Stimulated activated effector memory CD8-positive, alpha-beta T cell treated with anti-CD3 and anti-CD28 coated beads, Interleukin-12 subunit alpha, Interleukin-12 subunit beta, amount 100 ng/mL, for 72 hours (primary cell): ENCODE measurements around the gene GRID1.
A peak's percentile ranks its signal among the peaks of the same experiment; 100 is the strongest.

Experiments
- ATAC-seq: fragments of 150-1000 bp; cut with Tn5 transposase; 2 replicates; pipeline ENCODE4 v1.10.0; 2021
- DNase-seq, 2 donors: peaks; one replicate each; pipeline ENCODE4 v3.0.0; 2021 to 2022; ENCODE audit warnings: low spot score in 2 of 2
- H3K27ac Mint-ChIP-seq: one replicate; pipeline ENCODE4 v1.8.0; 2022; ENCODE audit warnings: mild to moderate bottlenecking, mixed read lengths
- H3K36me3 Mint-ChIP-seq: one replicate; pipeline ENCODE4 v1.8.0; 2022; ENCODE audit warnings: mild to moderate bottlenecking, mixed read lengths
- H3K4me1 Mint-ChIP-seq: one replicate; pipeline ENCODE4 v1.8.0; 2022; ENCODE audit warnings: mixed read lengths
- H3K4me3 Mint-ChIP-seq: one replicate; pipeline ENCODE4 v1.8.0; 2022; ENCODE audit warnings: mild to moderate bottlenecking, mixed read lengths
- H3K9me3 Mint-ChIP-seq: one replicate; pipeline ENCODE4 v1.8.0; 2022; ENCODE audit warnings: mixed read lengths

Gene GRID1

DNA sequence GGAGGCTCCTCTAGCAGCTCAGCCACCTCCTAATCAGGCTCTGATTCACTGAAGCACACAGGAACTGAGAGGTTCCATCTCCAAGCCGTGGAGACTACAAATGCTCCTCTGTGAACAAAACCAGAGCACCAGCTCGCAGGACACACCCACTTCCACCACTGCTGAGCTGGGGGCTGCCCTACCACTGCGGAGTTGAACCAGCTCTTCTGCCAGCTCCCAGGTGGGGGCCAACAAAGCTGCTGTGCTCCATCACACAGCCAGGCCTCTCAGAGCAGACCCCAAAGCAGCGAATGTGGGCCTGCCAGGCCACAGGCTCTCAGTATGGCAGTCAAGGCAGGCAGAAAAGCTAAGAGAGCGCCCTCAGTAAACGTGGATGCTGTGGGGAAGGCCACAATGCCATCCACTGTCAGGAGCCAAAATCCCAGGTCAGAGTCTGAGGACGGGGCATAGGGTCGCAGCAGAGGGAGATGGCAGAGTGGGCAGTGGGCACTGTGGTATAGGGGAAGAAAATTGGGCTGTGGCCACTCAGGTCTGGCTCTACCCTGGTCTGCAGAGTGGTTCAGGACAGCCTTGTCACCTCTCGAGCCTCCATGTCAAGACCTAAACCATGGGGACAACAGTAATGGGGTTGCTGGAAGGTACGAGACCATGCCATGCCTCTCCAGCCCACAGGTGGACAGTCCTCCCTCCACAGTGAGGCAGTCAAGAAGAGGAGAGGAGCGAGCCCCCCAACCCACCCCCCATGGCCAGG, 82.1 kb downstream of the GRID1 start:
- H3K9me3 Mint-ChIP-seq, result no peaks in the 10 kb centered on the region
- H3K27ac Mint-ChIP-seq, result no peak overlapping the region
- no peaks in the 10 kb centered on the region for H3K4me1 Mint-ChIP-seq
- no peaks in the 10 kb centered on the region for H3K36me3 Mint-ChIP-seq
- ATAC-seq (no peak), DNase-seq (peak in 1 of 2 donors; percentile 33)
- H3K4me3 Mint-ChIP-seq, result no peak overlapping the region

- Mint-ChIP-seq H3K27ac (no peak overlapping the region), H3K4me3 (no peak overlapping the region), H3K4me1 (no peaks in the 10 kb centered on the region), H3K9me3 (no peaks in the 10 kb centered on the region), H3K36me3 (no peaks in the 10 kb centered on the region)
- ATAC-seq (no peak), DNase-seq (peak in 1 of 2 donors; percentile 12)
Observed at GRCh38 chr10:86283466-86284287, 82.9 kb downstream of the GRID1 start.

- Mint-ChIP-seq H3K36me3 (no peaks in the 10 kb centered on the region), H3K9me3 (no peaks in the 10 kb centered on the region)
- ATAC-seq, result no peak
Observed at GRCh38 chr10:86282664-86283465, 83.7 kb downstream of the GRID1 start.

GRCh38 chr10:86281396-86281795, 85.2 kb downstream of the GRID1 start:
- Mint-ChIP-seq H3K4me1 (no peaks in the 10 kb centered on the region), H3K4me3 (no peak overlapping the region), H3K27ac (no peak overlapping the region), H3K9me3 (peaks cover 2% of the 10 kb centered on the region), H3K36me3 (no peaks in the 10 kb centered on the region)
- DNase-seq, result no peak
- no peak for ATAC-seq

More at GRCh38 chr10:86282664-86283465, 83.7 kb downstream of the GRID1 start:
- no peak overlapping the region for H3K4me3 Mint-ChIP-seq
- H3K27ac Mint-ChIP-seq, result no peak overlapping the region
- H3K4me1 Mint-ChIP-seq, result no peaks in the 10 kb centered on the region
- peak in 1 of 2 donors; percentile 35 for DNase-seq

DNA sequence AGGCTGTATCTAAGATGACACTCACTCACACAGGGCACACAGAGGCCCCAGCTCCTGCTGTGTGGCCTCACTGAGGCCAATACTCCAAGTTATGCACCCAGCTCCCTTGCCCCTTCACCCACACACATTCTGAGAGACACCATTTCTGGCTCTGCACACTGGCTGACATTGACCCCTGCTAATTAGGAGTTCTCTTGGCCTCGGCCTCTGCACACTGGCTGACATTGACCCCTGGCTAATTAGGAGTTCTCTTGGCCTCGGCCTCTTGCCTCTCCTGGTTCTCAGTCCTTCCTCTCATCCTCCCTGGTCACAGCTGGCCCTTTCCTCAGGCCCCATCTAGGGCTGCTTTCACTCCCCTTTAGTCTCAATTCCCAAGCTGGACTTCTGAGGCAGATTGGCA, 97.3 kb downstream of the GRID1 start:
- no peak overlapping the region for H3K27ac Mint-ChIP-seq
- H3K36me3 Mint-ChIP-seq, result no peaks in the 10 kb centered on the region
- H3K9me3 Mint-ChIP-seq, result peaks cover 6% of the 10 kb centered on the region
- ATAC-seq (peak; percentile 9), DNase-seq (no peak)
- peaks cover 6% of the 10 kb centered on the region for H3K4me1 Mint-ChIP-seq
- no peak overlapping the region for H3K4me3 Mint-ChIP-seq

- peaks cover 6% of the 10 kb centered on the region for H3K9me3 Mint-ChIP-seq
- DNase-seq (no peak), ATAC-seq (no peak)
- H3K4me1 Mint-ChIP-seq, result peaks cover 6% of the 10 kb centered on the region
- no peaks in the 10 kb centered on the region for H3K36me3 Mint-ChIP-seq
- no peak overlapping the region for H3K4me3 Mint-ChIP-seq
- H3K27ac Mint-ChIP-seq, result no peak overlapping the region
Observed at GRCh38 chr10:86267286-86268195, 99.1 kb downstream of the GRID1 start.

GRCh38 chr10:86266446-86267242, 100.0 kb downstream of the GRID1 start:
- Mint-ChIP-seq H3K36me3 (no peaks in the 10 kb centered on the region), H3K4me1 (peaks cover 6% of the 10 kb centered on the region), H3K27ac (no peak overlapping the region), H3K9me3 (peaks cover 5% of the 10 kb centered on the region), H3K4me3 (no peak overlapping the region)
- DNase-seq (no peak), ATAC-seq (no peak)

DNA sequence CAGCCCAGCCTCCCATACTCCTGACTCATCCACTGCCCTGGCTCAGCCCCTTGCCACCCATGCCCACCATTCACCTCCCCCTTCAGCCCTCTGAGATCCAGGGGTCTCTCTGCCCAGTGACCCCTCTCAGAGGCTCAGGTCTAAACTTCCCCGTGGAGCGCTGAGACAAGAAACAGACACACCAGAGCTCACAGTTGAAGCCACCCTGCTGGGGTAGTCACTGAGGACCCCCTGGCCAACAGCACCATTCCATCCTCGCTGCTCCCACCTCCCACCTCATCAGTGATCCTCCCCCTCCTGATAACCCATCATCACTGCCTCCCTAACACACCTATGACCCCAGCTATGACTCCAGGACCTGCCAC, 100.7 kb downstream of the GRID1 start:
- H3K9me3 Mint-ChIP-seq, result no peaks in the 10 kb centered on the region
- H3K4me3 Mint-ChIP-seq, result no peak overlapping the region
- DNase-seq (no peak), ATAC-seq (no peak)
- H3K4me1 Mint-ChIP-seq, result peaks cover 6% of the 10 kb centered on the region
- no peaks in the 10 kb centered on the region for H3K36me3 Mint-ChIP-seq
- no peak overlapping the region for H3K27ac Mint-ChIP-seq

DNA sequence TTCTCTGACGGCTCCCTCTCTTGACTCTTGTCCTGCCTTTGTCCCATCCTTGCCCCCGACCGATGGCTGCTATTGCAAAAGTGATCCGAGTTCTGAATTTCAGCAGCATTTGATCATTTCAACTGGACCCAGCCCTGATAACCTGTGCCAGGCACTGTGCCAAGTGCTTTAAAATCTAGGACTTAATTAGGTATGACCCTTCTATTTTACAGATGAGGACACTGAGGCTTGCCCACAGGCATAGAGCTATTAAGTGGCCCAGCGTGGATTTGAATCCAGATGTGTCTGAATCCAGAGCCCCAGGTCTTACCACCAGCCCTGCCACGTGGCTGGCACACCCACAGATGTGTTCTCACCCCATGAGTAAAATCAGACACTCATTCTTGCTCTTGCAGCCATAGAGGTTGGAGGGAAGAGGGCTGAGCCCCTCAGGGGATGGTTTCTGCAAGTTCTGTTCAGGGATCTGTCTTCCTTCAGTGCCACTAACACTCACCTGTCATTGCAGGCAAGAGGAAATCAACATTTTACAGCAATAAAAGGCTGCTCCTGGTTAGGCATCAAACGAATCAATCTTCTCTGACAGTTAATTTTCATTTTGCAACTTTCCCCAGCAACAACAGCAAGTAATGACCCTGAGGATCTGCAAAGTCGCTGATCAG, 101.2 kb downstream of the GRID1 start:
- Mint-ChIP-seq H3K4me1 (peaks cover 6% of the 10 kb centered on the region), H3K4me3 (no peak overlapping the region), H3K9me3 (no peaks in the 10 kb centered on the region), H3K36me3 (no peaks in the 10 kb centered on the region), H3K27ac (no peak overlapping the region)
- no peak for ATAC-seq
- DNase-seq, result no peak

- no peak overlapping the region for H3K4me3 Mint-ChIP-seq
- no peaks in the 10 kb centered on the region for H3K9me3 Mint-ChIP-seq
- no peak for ATAC-seq
- no peak overlapping the region for H3K27ac Mint-ChIP-seq
- peaks cover 6% of the 10 kb centered on the region for H3K4me1 Mint-ChIP-seq
- H3K36me3 Mint-ChIP-seq, result no peaks in the 10 kb centered on the region
- no peak for DNase-seq
Observed at GRCh38 chr10:86264481-86265231, 101.9 kb downstream of the GRID1 start.

GRCh38 chr10:86263907-86264306, 102.7 kb downstream of the GRID1 start:
- no peak overlapping the region for H3K4me3 Mint-ChIP-seq
- no peak for ATAC-seq
- no peaks in the 10 kb centered on the region for H3K36me3 Mint-ChIP-seq
- no peak overlapping the region for H3K27ac Mint-ChIP-seq
- no peaks in the 10 kb centered on the region for H3K9me3 Mint-ChIP-seq
- DNase-seq, result no peak
- H3K4me1 Mint-ChIP-seq, result peaks cover 6% of the 10 kb centered on the region

DNA sequence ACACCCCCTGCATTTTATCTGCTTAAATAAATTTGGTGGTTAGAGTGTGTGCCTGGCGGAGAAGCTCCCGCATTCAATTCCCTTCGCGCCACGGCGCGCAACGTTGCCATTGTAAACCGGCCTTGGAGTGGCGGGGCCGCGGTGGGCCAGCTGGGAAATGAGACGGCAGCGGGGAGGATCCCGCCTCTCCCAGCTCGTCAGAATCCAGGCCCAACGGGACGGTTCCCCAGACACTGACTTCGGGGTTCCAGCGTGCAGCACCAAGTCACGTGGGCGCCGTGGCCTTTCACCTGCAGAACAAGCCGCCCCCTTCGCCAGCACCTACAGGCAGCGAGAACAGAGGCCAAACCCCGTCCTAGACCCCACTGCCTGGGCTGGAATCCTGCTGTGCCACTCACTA, 103.4 kb downstream of the GRID1 start:
- Mint-ChIP-seq H3K4me3 (no peak overlapping the region), H3K4me1 (peaks cover 6% of the 10 kb centered on the region), H3K36me3 (no peaks in the 10 kb centered on the region), H3K27ac (no peak overlapping the region), H3K9me3 (no peaks in the 10 kb centered on the region)
- ATAC-seq (no peak), DNase-seq (no peak)

GRCh38 chr10:86262688-86263181, 103.9 kb downstream of the GRID1 start:
- H3K27ac Mint-ChIP-seq, result no peak overlapping the region
- no peak for ATAC-seq

More at GRCh38 chr10:86262688-86263181, 103.9 kb downstream of the GRID1 start:
- DNase-seq, result no peak
- no peaks in the 10 kb centered on the region for H3K36me3 Mint-ChIP-seq
- H3K4me1 Mint-ChIP-seq, result peaks cover 6% of the 10 kb centered on the region
- no peaks in the 10 kb centered on the region for H3K9me3 Mint-ChIP-seq
- no peak overlapping the region for H3K4me3 Mint-ChIP-seq
